Calu3 (cell line): Measurements from ENCODE around the gene FBLN2. TPM values are rescaled to one million over a fixed set of nuclear protein-coding genes. Genes with fewer than 3 reads are reported as not detected.

Experiments used
- BruUV-seq: library from RNA; stranded (reverse); fragments of 400-500 nt; replicated peaks from 2 replicates; lab custom pipeline; 2021; lab: Mats Ljungman, UMichigan
- CTCF ChIA-PET: fragments of 300-600 bp; sonication (Branson Sonifier 250); formaldehyde crosslinking; loops from one replicate; lab custom pipeline; 2022; ENCODE audit warnings: antibody characterized with exemption; lab: Charles Lee
- DNase-seq: peaks from one replicate; pipeline ENCODE4 v3.0.0; 2022
- H3K27ac Mint-ChIP-seq: one replicate; pipeline ENCODE4 v1.8.0; 2022; ENCODE audit warnings: mixed read lengths; ENCODE audit not compliant: unreplicated experiment
- H3K27me3 Mint-ChIP-seq: one replicate; pipeline ENCODE4 v1.8.0; 2022; ENCODE audit warnings: mixed read lengths; ENCODE audit not compliant: unreplicated experiment
- H3K36me3 Mint-ChIP-seq: one replicate; pipeline ENCODE4 v1.8.0; 2022; ENCODE audit warnings: mild to moderate bottlenecking, moderate library complexity, mixed read lengths; ENCODE audit not compliant: insufficient read depth, unreplicated experiment
- H3K4me1 Mint-ChIP-seq: one replicate; pipeline ENCODE4 v1.8.0; 2022; ENCODE audit warnings: mild to moderate bottlenecking, low read depth, mixed read lengths; ENCODE audit not compliant: unreplicated experiment
- H3K4me3 Mint-ChIP-seq: one replicate; pipeline ENCODE4 v1.8.0; 2022; ENCODE audit warnings: mild to moderate bottlenecking, low read depth, moderate library complexity, mixed read lengths; ENCODE audit not compliant: unreplicated experiment
- H3K9me3 Mint-ChIP-seq: one replicate; pipeline ENCODE4 v1.8.0; 2022; ENCODE audit warnings: low read depth, mixed read lengths; ENCODE audit not compliant: unreplicated experiment
- intact Hi-C: fragments of 100-400 bp; cut with micrococcal nuclease; formaldehyde crosslinking; loops from one replicate; pipeline ENCODE4 v1.10.0; 2022; ENCODE audit not compliant: unreplicated experiment
- total RNA-seq: library from RNA; stranded (reverse); gene quantifications from 2 replicates; pipeline ENCODE4 v1.2.3, GENCODE V29; 2022
- TF ChIP-seq, protein P1 (sequence below): fragments of 200-600 bp; IDR thresholded peaks from one replicate; pipeline ENCODE4 v1.8.0; 2022; ENCODE audit warnings: antibody characterized with exemption; ENCODE audit not compliant: unreplicated experiment

The FBLN2 gene
- total RNA-seq, 1 experiment from 2014 or later: not detected

DNA sequence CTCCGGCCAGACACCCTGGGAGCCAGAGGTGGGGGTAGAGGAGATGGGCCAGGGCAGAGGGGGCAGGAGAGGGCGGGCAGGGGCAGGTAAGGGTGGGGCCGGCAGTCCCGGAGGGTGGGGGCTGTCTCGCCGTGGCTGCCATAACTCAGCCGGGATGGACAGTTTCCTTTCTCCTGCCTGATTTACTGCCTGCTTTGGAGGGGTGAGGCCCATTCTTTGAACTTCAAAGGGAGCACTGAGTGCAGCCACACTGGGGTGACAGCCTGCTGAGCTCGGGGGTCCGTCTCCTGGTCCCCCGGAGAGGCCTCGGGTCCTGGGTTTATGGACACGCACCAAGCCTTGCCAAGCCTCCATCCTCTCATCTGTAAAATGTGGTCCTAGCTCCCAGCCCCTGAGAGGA is 135.4 kb downstream of the FBLN2 start:
- Mint-ChIP-seq H3K4me3 (no peak overlapping the region), H3K27ac (no peak overlapping the region), H3K27me3 (peaks cover 76% of the 10 kb centered on the region), H3K36me3 (no peaks in the 10 kb centered on the region), H3K4me1 (no peaks in the 10 kb centered on the region), H3K9me3 (no peaks in the 10 kb centered on the region)
- intact Hi-C loops: no loop called here
- BruUV-seq: no TSS peak
- TF ChIP-seq, protein P1, sequence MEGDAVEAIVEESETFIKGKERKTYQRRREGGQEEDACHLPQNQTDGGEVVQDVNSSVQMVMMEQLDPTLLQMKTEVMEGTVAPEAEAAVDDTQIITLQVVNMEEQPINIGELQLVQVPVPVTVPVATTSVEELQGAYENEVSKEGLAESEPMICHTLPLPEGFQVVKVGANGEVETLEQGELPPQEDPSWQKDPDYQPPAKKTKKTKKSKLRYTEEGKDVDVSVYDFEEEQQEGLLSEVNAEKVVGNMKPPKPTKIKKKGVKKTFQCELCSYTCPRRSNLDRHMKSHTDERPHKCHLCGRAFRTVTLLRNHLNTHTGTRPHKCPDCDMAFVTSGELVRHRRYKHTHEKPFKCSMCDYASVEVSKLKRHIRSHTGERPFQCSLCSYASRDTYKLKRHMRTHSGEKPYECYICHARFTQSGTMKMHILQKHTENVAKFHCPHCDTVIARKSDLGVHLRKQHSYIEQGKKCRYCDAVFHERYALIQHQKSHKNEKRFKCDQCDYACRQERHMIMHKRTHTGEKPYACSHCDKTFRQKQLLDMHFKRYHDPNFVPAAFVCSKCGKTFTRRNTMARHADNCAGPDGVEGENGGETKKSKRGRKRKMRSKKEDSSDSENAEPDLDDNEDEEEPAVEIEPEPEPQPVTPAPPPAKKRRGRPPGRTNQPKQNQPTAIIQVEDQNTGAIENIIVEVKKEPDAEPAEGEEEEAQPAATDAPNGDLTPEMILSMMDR: no peak
- CTCF ChIA-PET: no interaction called here
- no peak for DNase-seq

DNA sequence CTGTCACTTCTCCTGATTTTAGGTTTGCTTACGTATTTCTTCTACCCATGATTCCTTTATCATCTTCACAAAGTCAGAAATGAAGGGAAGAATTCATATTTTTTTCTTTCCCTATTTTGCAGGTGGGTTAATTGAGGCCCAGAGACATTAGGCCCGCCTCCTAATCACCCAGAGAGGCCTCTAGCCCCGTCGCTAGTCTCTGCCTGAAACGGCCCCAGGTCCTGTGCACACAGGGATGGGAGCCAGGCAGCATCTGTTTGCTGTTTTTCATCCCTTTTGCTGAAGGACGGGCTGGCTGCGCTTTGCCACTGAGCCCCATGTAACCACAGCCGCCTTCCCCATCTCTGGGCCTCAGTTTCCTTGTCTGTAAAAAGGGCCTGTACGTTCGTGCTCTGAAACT is 135.9 kb downstream of the FBLN2 start:
- H3K4me3 Mint-ChIP-seq: no peak overlapping the region
- CTCF ChIA-PET: no interaction called here
- intact Hi-C loops: no loop called here
- no TSS peak for BruUV-seq
- H3K4me1 Mint-ChIP-seq: no peaks in the 10 kb centered on the region
- peaks cover 76% of the 10 kb centered on the region for H3K27me3 Mint-ChIP-seq
- TF ChIP-seq, protein P1: no peak
- no peak for DNase-seq
- no peaks in the 10 kb centered on the region for H3K9me3 Mint-ChIP-seq
- H3K27ac Mint-ChIP-seq: no peak overlapping the region
- H3K36me3 Mint-ChIP-seq: no peaks in the 10 kb centered on the region

DNA sequence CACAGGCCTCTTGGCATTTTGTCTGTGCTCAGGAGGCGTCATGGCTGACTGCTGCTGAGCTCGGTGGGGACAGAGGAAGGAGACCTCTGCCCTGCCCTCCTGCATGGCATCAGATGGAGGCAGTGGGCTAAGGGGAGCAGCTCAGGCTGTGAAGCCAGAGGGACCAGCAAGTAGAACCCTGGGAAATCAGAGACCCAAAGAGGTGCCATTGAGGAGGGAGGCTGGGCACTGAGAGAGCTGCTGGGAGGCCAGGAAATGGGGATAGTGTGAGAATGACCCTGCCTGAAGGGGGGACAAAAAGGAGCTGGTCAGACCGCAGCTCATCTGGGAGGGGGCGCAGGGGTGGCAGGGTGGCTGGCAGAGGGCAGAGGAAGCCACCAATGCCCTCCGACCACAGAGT is 136.8 kb downstream of the FBLN2 start:
- BruUV-seq: no TSS peak
- H3K27me3 Mint-ChIP-seq: peaks cover 76% of the 10 kb centered on the region
- CTCF ChIA-PET: interaction anchor here (0.5 kb wide), 1 partner anchor 920 kb away, joined by 4 read pairs; no protein-coding TSS in a partner anchor

DNA sequence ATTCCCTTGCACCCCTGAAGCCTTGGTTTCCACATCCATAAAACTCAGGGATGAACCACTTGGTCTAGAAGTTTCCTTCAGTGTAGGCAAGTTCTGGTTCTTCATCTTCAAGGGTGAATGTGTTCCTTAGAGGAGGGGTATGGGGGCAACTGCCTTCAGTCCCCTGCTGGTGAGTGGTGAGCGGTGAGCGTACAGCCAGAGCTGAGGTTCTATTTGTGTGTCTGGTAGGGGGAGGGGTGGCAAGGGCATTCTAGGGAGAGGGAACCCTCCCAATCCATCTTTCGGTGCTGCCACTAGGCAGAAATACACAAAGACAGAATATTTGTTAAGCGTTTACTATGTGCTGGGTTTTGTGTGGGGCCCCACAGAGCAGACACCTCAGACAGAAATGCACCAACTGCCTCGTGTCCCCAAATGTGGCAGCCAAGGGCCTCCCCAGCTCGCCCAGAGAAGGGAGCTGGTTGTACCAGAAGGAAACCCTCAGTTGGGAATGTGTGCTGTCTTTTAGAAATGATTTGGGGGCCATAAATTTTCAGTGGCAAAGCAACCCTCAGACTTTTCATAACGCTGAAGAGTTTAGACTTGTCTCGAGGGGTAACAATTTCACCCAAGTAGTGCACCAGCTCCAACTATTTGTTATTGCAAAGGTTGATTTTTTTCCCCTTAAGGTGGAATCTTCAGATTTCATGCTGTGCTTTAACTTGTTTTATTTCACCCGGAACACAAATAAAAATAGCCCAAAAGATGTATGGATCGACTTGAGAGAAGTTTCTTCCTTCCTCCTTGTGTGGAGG is 137.6 kb downstream of the FBLN2 start:
- no peaks in the 10 kb centered on the region for H3K9me3 Mint-ChIP-seq
- TF ChIP-seq, protein P1: no peak
- intact Hi-C loops: no loop called here
- CTCF ChIA-PET: no interaction called here
- no peak overlapping the region for H3K27ac Mint-ChIP-seq
- H3K4me3 Mint-ChIP-seq: no peak overlapping the region
- no peaks in the 10 kb centered on the region for H3K4me1 Mint-ChIP-seq
- DNase-seq: no peak
- no peaks in the 10 kb centered on the region for H3K36me3 Mint-ChIP-seq
- no TSS peak for BruUV-seq
- H3K27me3 Mint-ChIP-seq: peaks cover 81% of the 10 kb centered on the region

More for the DNA sequence above, 136.8 kb downstream of the FBLN2 start:
- no peak for DNase-seq
- no peak overlapping the region for H3K4me3 Mint-ChIP-seq
- no peak overlapping the region for H3K27ac Mint-ChIP-seq
- no peaks in the 10 kb centered on the region for H3K36me3 Mint-ChIP-seq
- H3K9me3 Mint-ChIP-seq: no peaks in the 10 kb centered on the region
- H3K4me1 Mint-ChIP-seq: no peaks in the 10 kb centered on the region
- TF ChIP-seq, protein P1: no peak
- intact Hi-C loops: no loop called here
